Activated B cell treated with CpG ODN at 0.5 μM for 24 hours (primary cell): ENCODE measurements around the gene SLC39A12. TPM values are rescaled to one million over a fixed set of nuclear protein-coding genes. Genes with fewer than 3 reads are reported as not detected.

Experiments used
- ATAC-seq: fragments of 200-7000 bp; cut with Tn5 transposase; one replicate; pipeline ENCODE4 v1.10.0; 2021; ENCODE audit warnings: low read depth, mild to moderate bottlenecking, moderate library complexity
- CTCF ChIA-PET: fragments of 350-600 bp; sonication (Branson Sonifier 250); formaldehyde crosslinking; loops from one replicate; lab custom pipeline; 2021; ENCODE audit warnings: antibody characterized with exemption; lab: Charles Lee
- POLR2A ChIA-PET: fragments of 350-600 bp; sonication (Branson Sonifier 250); formaldehyde crosslinking; loops from one replicate; lab custom pipeline; 2021; ENCODE audit warnings: antibody characterized with exemption; lab: Charles Lee
- DNase-seq: peaks from one replicate; pipeline ENCODE4 v3.0.0; 2022
- H3K27ac Mint-ChIP-seq: one replicate; pipeline ENCODE4 v1.8.0; 2020; ENCODE audit warnings: mixed read lengths
- H3K27me3 Mint-ChIP-seq: one replicate; pipeline ENCODE4 v1.8.0; 2021; ENCODE audit warnings: mixed read lengths
- H3K36me3 Mint-ChIP-seq: one replicate; pipeline ENCODE4 v1.8.0; 2021; ENCODE audit warnings: low read depth, mixed read lengths
- H3K4me1 Mint-ChIP-seq: one replicate; pipeline ENCODE4 v1.8.0; 2021; ENCODE audit warnings: mixed read lengths
- H3K4me3 Mint-ChIP-seq: one replicate; pipeline ENCODE4 v1.8.0; 2020; ENCODE audit warnings: mild to moderate bottlenecking, mixed read lengths
- H3K9me3 Mint-ChIP-seq: one replicate; pipeline ENCODE4 v1.8.0; 2020; ENCODE audit warnings: mixed read lengths
- intact Hi-C: fragments of 100-400 bp; cut with micrococcal nuclease; formaldehyde crosslinking; loops from one replicate; pipeline ENCODE4 v1.15.1; 2024
- total RNA-seq: library from RNA; stranded (reverse); gene quantifications from 2 replicates; pipeline ENCODE4 v1.2.3, GENCODE V29; 2022
- TF ChIP-seq, protein P1 (sequence below): fragments of 200-600 bp; IDR thresholded peaks from one replicate; pipeline ENCODE4 v1.8.0; 2022; ENCODE audit warnings: antibody characterized with exemption, mild to moderate bottlenecking

SLC39A12 gene
- total RNA-seq, 1 donor from 2014 or later, result not detected

DNA sequence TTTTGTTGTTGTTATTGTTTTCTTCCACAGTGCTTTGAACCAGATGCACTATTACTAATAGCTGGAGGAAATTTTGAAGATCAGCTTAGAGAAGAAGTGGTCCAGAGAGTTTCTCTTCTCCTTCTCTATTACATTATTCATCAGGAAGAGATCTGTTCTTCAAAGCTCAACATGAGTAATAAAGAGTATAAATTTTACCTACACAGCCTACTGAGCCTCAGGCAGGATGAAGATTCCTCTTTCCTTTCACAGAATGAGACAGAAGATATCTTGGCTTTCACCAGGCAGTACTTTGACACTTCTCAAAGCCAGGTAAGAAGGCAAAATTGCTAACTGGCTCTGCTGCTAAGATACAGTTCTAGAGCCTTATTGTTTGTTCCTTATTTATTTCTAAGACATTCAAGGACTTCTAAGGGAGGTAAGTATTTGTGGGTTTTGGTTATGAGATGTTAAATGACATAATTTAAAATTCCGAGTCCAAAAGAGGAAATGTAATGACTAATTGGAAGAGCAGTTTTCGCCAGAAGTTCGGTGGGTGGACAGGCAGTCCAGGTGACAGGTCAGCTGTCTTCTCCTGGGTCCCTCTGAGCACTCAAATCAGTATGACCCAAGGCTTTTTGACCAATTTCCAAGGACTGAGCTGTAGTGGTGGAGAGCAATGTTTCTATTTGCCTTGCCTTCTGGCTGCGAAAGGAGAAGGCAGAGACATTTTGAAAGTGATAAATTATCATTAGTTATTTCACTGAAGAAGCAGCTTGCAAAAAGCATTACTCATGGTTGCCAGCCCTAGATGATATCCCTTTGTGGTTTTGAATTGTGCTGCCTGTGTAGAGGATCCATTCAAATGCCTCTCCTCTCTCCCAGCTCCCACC lies 10.1 kb downstream of the SLC39A12 start:
- H3K4me1 Mint-ChIP-seq, result no peaks in the 10 kb centered on the region
- intact Hi-C loops, result no loop called here
- H3K27ac Mint-ChIP-seq, result no peak overlapping the region
- POLR2A ChIA-PET, result no interaction called here
- CTCF ChIA-PET, result no interaction called here
- H3K4me3 Mint-ChIP-seq, result no peak overlapping the region
- TF ChIP-seq, protein P1, sequence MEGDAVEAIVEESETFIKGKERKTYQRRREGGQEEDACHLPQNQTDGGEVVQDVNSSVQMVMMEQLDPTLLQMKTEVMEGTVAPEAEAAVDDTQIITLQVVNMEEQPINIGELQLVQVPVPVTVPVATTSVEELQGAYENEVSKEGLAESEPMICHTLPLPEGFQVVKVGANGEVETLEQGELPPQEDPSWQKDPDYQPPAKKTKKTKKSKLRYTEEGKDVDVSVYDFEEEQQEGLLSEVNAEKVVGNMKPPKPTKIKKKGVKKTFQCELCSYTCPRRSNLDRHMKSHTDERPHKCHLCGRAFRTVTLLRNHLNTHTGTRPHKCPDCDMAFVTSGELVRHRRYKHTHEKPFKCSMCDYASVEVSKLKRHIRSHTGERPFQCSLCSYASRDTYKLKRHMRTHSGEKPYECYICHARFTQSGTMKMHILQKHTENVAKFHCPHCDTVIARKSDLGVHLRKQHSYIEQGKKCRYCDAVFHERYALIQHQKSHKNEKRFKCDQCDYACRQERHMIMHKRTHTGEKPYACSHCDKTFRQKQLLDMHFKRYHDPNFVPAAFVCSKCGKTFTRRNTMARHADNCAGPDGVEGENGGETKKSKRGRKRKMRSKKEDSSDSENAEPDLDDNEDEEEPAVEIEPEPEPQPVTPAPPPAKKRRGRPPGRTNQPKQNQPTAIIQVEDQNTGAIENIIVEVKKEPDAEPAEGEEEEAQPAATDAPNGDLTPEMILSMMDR, result no peak
- ATAC-seq, result no peak
- no peaks in the 10 kb centered on the region for H3K27me3 Mint-ChIP-seq
- no peaks in the 10 kb centered on the region for H3K36me3 Mint-ChIP-seq
- no peak for DNase-seq
- peaks cover 7% of the 10 kb centered on the region for H3K9me3 Mint-ChIP-seq

DNA sequence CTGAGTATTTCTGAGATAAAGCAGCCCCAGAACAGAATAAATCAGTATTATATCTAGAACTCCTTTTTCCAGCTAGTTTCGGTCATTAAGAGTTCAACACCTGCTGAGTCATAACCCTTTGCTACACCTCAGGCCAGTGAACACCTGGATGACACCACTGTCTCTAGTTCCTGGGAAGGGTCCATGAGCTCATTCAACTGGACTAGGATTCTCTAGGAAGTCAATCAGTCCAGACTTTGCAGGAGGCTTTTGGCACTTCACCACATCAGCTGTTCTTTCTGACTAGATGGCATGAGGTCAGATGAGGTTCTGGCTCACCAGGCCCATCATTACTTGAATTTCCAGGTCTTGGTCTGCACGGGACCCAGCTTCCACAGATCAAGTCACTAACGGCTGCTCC lies 11.7 kb downstream of the SLC39A12 start:
- Mint-ChIP-seq H3K36me3 (no peaks in the 10 kb centered on the region), H3K4me3 (no peak overlapping the region), H3K27me3 (no peaks in the 10 kb centered on the region), H3K4me1 (no peaks in the 10 kb centered on the region), H3K9me3 (peaks cover 7% of the 10 kb centered on the region), H3K27ac (no peak overlapping the region)
- POLR2A ChIA-PET, result no interaction called here
- DNase-seq, result no peak
- TF ChIP-seq, protein P1, result no peak
- CTCF ChIA-PET, result no interaction called here
- intact Hi-C loops, result no loop called here
- ATAC-seq, result no peak

- no peak overlapping the region for H3K27ac Mint-ChIP-seq
- ChIA-PET POLR2A (no interaction called here), CTCF (no interaction called here)
- ATAC-seq, result no peak
- no peak for DNase-seq
- no peaks in the 10 kb centered on the region for H3K36me3 Mint-ChIP-seq
- no peaks in the 10 kb centered on the region for H3K4me1 Mint-ChIP-seq
- H3K27me3 Mint-ChIP-seq, result no peaks in the 10 kb centered on the region
- intact Hi-C loops, result no loop called here
- peaks cover 11% of the 10 kb centered on the region for H3K9me3 Mint-ChIP-seq
- TF ChIP-seq, protein P1, result no peak
- H3K4me3 Mint-ChIP-seq, result no peak overlapping the region
Measured at GRCh38 chr10:17965649-17966235, 14.0 kb downstream of the SLC39A12 start.

GRCh38 chr10:17974505-17974904 lies 22.8 kb downstream of the SLC39A12 start:
- H3K27ac Mint-ChIP-seq, result no peak overlapping the region

More at GRCh38 chr10:17974505-17974904, 22.8 kb downstream of the SLC39A12 start:
- Mint-ChIP-seq H3K9me3 (peaks cover 10% of the 10 kb centered on the region), H3K4me3 (no peak overlapping the region), H3K27me3 (peaks cover 1% of the 10 kb centered on the region), H3K36me3 (no peaks in the 10 kb centered on the region), H3K4me1 (no peaks in the 10 kb centered on the region)
- ATAC-seq, result no peak
- no peak for DNase-seq
- TF ChIP-seq, protein P1, result no peak
- ChIA-PET CTCF (no interaction called here), POLR2A (no interaction called here)
- intact Hi-C loops, result no loop called here
